ENCODE data around the gene DLGAP5.

GRCh38 chr14:55151601-55152000 is 39.8 kb downstream of the DLGAP5 start:
- TF ChIP-seq CTCF (IDR thresholded peaks at IDR 0.05; ENCODE audit: low read depth, low read length): no peak
- no peak for TF ChIP-seq POLR2A (IDR thresholded peaks at IDR 0.05; ENCODE audit: extremely low read depth, insufficient read length)
- TF ChIP-seq MYC (IDR thresholded peaks at IDR 0.05; ENCODE audit: low read depth, low read length): no peak
- no peak for TF ChIP-seq MAX (IDR thresholded peaks at IDR 0.05; ENCODE audit: low read depth, low read length)
